Renal pelvis (tissue), 4 donors: Measurements from ENCODE around the gene PARD3. TPM values are rescaled to one million over a fixed set of nuclear protein-coding genes. Genes with fewer than 3 reads are reported as not detected.
A peak's percentile ranks its signal among the peaks of the same experiment; 100 is the strongest.

Experiments used
- DNase-seq: peaks from one replicate; pipeline ENCODE4 v3.0.0-alpha.2; 2013
- polyA plus RNA-seq, 3 donors: library from polyadenylated mRNA; unstranded; fragments of 120-200 nt; gene quantifications; one replicate each; pipeline ENCODE4 v1.2.1, GENCODE V29; 2013; ENCODE audit not compliant: insufficient read length in 3 of 3

PARD3 gene
- polyA plus RNA-seq, 3 donors, result 66.9 to 71.1 (median 71.1) TPM

DNA sequence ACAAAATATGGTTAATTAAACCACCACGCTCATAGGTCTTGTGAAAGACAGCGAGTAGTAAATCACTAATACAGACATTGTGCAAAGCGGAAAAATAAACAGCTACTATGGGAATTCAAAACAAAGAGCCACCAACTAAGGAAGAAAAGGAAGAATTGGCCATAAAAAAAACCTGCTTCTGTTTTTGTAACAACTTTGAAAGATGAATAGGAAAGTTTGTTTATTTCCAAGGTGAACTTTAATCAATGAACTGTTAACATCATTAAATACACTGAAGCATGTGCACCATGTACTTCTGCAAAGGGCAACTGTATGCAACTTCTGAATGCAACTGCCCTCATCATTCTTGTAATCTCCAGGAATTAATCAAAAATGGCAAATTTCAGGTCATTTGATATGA is 651.1 kb downstream of the PARD3 start:
- no peak for DNase-seq

DNA sequence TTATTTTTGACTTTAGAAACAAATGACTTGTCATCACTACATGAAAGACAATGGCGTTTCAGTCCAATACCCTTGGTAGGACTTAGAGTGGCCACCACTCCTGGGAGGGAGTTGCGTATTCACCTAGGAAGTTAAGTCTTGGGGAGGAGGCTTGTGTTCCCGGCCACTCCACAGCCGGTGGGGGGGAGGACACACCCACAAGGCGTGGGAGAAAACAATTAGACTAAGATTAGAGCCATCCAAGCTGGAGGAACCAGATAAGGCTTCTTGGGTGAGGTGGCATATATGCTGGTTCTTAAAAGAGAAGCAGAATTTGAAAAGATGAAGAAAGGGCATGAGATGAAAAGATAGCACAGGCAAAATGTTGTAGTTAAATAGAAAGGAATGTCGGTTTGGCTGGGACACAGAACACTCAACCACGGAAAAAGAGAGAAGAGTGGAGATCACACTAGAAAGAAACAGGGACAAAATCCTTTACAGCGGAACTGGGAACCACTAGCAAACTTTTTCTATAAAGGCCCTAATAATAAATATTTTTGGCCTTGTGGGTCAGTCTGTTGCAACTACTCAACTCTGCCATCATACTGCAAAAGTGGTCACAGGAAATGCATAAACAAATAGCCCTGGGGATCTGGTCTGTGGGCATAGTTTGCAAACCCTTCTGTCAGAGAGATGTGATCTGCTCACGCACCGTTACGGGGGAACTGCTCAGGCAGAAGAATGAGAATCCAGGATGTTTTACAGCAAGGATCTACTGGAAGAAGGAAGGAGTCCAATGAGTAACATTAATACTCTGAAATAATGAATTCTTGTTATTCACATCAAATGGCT is 651.8 kb downstream of the PARD3 start:
- no peak for DNase-seq

DNA sequence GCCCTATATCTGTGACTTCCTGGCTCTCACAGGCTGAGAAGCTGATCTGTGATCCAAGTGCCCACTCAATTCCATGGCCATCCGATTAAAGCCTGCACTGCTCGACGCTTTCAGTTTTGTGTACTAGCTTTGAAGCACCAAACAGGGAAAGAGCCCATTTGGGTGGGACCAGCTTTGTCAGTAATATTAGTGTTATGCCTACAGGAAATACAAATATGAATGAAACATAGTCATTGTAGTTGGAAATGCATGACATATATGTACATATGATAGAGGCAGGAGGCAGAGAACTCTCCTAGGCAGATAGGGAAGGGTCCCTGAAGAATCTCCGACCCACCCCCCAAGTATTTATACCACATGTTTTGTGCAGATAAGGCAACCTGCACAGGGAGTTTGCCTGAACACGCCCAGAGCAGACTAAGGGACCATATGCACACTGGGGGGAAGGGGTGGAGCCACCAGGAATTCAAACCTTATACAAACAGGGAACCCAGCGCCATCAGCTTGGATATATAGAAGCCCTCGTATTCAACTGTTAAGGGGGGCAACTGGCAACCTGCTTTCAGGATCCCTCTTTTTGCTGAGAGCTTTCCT is 653.2 kb downstream of the PARD3 start:
- no peak for DNase-seq

DNA sequence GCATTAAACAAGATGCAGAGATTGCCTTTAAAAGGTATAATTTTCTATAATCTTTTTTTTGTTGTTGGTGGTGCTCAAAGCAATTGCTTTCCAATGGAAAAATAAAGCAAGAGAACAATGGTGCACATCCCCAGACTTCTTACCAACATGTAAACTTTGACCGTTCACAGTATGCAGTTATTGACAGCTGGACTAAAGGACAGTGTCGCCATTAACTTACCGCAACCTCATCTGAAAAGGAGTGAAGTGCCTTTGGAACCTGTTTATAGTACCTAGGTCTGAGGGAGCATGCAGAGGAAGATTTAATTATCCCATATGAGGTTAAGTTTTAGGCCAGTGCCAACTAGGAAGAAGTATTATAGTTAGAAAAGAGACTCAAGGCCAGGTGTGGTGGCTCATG is 654.5 kb downstream of the PARD3 start:
- DNase-seq, result no peak

DNA sequence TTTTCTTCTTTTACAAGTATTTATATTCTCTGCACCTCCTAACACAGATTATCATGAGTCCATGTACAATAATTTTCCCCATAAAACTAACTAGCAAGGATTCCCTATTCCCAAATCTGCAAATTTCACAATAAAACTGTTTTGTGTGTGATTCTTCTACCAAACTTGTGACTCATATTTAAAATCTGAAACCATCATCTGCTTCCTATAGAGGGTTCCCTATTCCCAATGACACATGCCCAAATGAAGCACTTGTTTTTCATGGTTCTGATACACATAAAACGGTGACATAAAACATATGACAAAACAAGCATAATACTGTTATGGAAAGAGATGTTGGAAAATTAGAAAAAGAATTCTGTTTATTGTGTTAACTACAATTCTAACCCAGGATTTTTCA is 657.6 kb downstream of the PARD3 start:
- no peak for DNase-seq

DNA sequence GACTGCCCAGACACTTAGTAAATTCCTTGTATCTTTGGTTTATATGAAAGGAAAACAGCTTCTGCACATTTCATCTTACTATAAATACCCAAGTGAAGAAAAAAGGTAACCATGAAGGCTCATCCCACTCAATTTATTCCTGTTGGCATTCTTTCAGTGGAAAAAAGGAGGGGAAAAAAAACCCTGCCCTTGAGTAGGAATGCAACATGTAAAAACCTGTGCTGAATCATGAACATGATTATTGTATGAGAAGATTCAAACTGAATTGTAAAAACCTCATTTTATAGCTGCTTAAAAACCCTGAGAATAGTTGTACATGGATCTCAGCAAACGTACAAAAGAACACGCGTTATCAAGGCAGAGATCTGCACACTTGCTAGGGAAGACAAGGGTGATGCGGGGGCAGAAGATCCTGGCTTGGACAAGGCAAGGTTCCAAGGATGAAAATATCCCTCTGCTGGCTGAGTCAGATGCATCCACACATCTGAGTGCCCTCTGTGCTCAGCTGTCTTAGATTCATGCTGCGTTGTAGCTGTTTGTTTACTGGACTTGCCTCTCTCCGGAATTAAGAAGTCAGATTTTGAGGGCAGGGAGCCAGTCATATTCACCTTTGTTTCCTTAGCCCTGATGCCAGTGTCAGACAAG is 658.2 kb downstream of the PARD3 start:
- DNase-seq, result no peak

DNA sequence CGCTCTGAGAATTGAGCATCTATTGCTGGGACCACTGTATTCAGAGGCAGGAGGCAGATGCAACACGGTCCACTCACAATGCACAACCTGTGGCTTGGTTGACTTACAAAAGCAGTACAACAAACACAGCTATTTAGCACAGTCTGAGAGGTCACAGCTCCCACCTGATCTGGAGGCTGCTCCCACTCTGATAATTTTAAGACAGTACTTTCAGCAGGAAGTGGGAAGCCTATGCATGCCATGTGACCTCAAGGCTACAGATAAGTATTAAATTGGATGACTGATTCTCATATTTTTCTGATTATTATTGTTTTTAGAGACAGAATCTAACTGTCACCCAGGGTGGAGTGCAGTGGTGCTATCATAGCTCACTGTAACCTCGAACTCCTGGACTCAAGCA is 659.3 kb downstream of the PARD3 start:
- DNase-seq, result no peak

DNA sequence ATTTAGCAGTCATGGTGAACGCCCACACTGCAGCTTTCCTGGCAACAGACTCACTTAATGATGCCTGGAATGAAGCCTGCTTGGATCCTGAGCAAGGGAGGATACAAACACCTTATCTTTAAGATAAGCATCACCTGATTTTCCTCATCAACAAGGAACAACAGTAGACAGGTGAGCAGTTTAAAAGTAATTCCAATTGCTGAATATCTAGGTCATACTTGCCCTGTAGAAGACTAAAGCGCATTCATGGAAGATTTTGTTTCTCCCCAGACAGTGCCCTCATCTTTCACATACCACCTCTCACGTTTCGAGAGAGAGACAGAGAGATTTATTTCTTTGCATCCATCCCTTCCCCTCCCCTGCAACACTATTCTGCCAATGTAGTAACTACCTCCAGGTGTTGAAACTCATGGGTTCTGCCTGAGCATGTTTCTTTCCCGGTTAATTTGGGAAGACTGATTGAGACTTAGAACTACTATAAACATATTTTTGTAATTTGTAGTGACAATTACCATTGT is 660.7 kb downstream of the PARD3 start:
- DNase-seq, result no peak

DNA sequence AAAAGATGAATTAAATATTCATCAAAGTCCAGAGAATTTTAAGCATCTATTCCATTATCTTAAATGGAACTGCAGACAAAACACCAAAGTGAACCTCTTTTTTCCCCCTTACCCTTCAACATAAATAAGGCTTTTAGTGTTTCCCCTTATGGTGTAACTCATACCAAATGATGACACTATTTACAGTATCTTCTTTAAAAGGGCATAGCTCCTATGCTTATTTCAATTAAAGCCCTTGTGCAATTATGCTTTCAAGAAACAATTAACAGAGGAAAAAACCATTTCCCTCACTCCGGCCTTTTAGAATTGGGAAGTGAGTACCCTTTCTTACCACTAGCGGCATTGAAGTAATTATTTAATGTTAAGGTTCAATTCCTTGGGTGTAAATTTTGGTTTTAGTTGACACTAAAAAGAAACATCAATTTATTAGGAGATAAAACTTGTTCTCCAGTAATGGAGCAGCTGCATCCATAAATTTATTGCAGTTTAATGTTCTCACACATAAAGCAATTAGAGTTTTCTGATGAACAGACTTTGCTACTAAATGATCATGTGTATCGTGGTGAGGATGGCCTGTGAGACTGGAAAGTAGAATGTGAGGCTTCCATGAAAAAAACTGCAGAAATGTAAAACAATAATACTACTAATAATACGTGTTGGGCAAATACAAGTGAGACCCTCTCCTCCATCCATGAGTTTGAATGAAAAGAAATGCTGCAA is 661.3 kb downstream of the PARD3 start:
- no peak for DNase-seq

DNA sequence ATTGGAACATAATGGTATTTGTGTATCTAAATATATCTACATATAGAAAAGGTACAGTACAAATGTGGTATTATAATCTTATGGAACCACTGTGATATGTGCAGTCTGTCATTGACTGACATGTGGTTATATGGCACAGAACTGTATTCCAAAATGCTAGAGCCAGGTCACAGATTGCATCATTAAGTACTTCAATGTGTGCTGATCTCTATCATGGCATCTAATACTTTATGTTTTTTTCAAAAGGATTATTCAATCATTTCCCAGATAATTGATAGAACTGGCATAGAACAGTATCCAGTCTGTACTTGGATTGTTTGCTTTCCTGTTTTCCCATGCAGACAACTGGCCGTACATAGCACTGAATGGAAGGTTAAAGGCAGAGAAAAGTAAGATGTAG is 662.7 kb downstream of the PARD3 start:
- DNase-seq, result no peak

DNA sequence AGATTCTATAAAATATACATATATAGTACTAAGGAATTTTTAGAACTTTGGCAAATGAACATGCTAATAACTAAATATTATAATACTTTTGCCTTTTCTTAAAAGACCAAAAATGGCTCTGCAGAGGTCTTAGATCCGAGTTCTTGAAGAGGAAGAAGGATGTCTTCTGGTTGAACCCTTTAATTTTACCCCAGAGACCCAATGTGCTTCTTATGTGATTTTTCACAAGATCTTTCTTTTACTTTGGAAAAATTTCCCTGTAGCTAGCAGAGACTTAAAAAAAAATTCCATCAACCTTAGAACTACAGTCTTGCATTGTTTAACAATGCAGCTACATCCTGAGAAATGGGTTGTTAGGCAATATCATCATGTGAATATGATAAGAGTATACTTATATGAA is 663.2 kb downstream of the PARD3 start:
- no peak for DNase-seq

DNA sequence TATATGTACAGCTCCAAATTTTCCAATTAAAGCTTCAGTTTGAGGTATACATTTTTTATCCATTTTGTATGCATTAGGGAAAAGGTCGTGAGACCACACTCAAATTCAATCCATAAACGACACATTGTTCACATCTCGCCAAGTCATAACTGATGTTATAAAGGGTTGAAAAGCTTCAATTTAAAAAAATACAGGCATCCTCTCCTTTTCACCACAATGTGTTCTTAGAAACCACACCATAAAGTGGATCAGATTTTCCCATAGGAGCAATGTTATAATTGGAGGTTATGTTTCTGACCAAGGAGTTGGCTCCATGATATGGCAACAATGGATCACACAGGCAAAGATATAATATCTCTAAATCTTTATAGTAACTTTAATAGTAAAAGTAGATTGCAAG is 663.6 kb downstream of the PARD3 start:
- no peak for DNase-seq

DNA sequence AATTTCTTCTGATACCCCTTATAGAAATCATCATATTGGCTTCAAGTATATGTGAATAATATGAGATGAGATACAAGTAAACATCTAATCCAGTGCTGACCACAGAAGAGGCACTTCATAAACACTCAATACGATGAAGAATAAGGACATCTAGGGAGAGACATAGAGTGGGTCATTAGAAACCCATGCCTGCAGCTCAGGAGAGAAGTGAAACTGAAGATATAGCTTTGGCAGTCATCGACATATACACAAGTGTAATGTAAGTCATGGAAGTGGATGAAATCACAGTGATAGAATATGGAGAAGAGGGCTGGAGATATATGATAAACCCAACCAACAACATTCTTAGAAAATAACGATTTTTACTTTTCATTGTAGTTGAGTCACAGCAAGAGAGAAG is 665.0 kb downstream of the PARD3 start:
- no peak for DNase-seq

DNA sequence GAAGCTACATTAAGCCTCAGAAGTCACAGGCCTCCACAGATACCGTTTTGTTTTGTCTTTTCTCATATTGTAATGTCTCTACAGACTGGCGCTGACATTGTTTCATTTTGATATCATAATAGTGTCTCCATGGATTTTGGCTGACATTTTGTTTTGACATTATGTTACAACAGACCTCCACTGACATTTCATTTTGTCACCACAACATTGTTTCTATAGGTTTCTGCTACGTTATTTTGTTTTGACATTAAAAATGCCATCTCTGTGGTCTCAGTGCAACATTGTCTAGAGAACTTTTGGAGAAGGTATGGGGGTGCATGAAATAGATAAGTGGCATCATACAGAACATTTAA is 666.8 kb downstream of the PARD3 start:
- DNase-seq, result no peak

DNA sequence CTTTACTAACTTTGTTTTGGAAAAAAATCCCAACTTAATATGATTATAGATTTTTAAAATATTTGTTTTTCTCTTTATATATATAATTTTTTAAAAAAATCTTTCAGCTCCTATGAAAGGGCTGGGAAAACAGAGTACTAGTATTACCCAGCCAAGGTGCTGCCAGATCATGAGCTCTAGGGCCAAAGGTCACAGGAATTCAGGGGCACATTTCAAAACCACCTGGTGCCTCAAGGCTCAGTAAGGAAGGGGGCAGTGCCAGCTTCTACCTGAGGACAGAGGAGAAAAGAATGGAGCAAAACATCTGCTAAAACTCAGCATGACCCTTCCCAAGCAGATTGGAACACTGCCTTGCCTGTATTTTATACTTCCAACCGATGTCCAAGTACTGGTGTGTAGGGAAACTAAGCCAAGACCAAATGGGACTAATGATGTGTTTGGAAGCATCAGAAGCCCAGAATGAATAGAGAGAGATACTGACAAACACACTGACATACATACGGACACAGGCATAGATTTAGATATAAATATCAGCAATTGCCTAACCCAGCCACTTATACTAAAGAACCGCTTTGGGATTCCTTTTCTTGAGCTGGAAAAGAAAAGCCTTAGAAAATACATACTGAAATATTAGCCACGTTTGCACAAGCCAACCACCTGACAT is 667.3 kb downstream of the PARD3 start:
- DNase-seq, result no peak

DNA sequence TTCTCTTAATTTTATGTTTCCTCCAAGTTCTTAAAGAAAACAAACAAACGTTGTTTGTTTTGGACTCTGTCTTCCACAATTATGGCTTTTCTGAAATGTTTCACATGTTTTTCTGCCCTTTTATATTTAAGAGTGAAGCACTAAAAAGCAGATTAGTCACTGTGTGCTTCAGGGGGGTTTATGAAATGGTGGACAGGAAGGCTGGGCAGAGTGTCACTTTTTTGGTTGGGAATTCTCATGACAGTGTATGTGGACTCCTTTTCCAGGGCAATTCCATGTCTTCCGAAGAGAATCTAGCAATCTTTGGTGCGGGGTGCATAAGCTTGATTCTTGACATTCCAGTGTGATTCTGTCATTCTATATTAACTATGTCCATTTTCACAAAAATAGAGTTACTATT is 669.4 kb downstream of the PARD3 start:
- DNase-seq, result peak; percentile 76

DNA sequence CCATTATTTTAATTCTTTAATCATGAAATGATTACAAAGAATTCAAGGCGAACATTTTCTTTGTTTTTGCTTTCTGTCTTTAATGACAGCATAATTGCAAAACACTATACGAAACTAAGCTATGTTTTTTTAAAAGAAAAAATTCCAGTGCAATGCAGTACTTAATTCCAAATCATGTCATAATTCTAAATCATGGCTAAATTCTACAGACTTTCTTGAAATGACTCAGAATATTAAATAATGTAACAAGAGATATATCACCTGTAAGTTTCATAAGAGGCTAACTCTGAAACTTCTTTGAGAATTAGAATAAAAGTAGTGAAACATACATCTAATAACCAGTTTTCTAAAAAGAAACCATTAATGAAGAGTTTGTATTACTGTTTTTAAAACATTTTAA is 671.6 kb downstream of the PARD3 start:
- DNase-seq, result no peak

DNA sequence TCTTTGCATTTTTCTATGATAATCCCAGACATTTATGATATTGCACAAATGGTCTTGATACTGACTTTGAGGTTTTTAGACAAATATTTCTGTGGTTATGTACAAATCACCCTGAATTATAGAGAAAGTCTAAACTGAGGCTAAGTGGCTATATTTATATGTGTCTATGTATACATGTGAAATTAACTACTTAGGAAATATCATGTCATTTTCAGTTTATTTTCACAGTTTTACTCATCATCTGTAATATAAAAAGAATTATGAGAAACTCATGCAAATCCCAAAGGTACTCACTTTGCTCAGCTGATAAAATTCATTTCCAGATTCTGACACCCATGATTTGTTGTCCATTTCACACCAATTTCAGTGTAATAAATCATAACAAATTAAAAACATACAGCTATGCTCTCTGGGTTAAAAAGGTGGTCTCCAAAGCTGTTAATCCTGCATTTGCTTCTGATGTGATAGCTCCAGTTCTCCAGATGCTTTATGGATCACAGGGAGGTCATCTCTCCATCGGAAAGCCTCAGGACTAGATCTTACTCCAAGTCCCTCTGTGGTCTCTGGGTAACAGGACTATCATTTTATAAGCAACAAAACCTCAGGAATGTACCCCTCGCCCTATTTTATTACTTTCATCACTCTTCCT is 673.9 kb downstream of the PARD3 start:
- peak; percentile 23 for DNase-seq

DNA sequence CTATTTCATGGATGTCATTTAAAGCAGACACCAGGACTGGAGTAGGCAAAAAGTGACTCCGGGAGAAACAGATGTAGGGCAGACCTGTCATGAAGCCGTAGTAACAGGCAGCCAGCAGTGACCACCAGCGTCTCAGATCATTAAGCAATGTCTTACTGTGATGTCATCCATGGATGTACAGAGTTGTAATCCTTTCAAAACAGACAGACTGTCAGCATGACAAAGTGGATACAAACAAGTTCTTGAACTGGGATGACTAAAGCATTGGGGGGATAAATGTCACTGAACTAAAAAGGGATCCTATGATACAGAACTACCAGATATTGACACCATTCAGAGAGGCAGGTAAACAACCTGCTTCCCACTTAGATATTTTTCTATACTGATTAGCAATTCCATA is 675.5 kb downstream of the PARD3 start:
- peak; percentile 81 for DNase-seq

DNA sequence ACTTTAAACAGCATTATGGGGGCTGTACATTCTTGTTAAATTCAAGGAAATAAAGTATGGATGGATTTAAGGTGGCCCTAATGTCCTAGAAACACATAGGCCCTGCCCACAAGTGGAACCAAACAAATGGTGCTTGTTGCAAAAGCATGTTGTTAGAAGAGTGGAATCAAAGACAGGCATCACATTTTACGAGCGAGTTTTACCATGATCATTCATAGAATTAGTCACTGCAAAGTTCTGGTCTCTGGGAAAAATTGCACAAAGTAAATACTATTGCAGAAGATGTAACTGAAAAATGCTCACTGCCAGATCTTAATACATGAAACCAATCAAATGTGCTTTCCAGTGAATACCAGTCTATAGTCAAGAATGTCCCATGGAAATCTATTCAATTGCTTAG is 677.1 kb downstream of the PARD3 start:
- no peak for DNase-seq

DNA sequence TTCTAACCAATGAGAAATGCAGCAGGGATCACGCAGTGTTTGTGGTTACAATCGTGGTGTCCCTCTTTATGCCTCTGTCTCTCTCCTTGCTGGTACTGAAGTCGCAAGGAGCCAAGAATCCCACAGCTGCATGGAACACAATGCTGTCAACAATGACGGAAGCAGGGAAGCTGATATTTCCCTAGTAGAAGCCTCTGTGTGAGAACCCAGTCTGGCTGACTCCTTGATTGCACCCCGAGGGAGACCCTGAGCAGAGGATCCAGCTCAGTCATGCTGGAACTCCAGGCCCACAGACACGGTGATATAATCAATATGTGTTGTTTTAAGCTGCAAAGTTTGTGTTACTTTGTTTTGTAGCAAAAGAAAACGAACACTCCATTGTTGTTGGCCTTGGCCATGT is 677.9 kb downstream of the PARD3 start:
- no peak for DNase-seq
